Ishikawa (cell line): ENCODE data around the gene ZNF646.
A peak's percentile ranks its signal among the peaks of the same experiment; 100 is the strongest.

Experiments used
- CEBPB ChIP-seq: IDR thresholded peaks from 2 replicates; pipeline ENCODE4 v1.6.1; 2012
- CREB1 ChIP-seq: IDR thresholded peaks from 2 replicates; pipeline ENCODE4 v1.6.1; 2012; ENCODE audit warnings: low read depth
- EGR1 ChIP-seq: IDR thresholded peaks from 2 replicates; pipeline ENCODE4 v1.6.1; 2012
- EP300 ChIP-seq: IDR thresholded peaks from 2 replicates; pipeline ENCODE4 v1.6.1; 2012; ENCODE audit warnings: borderline replicate concordance
- FOXM1 ChIP-seq: IDR thresholded peaks from 2 replicates; pipeline ENCODE4 v1.6.1; 2012; ENCODE audit warnings: low read depth, borderline replicate concordance
- MAX ChIP-seq: IDR thresholded peaks from 2 replicates; pipeline ENCODE4 v1.6.1; 2012
- NFIC ChIP-seq: IDR thresholded peaks from 2 replicates; pipeline ENCODE4 v1.6.1; 2012
- RAD21 ChIP-seq: IDR thresholded peaks from 2 replicates; pipeline ENCODE4 v1.6.1; 2012; ENCODE audit warnings: low read depth
- REST ChIP-seq: IDR thresholded peaks from 2 replicates; pipeline ENCODE4 v1.6.1; 2012; ENCODE audit warnings: low read depth, mild to moderate bottlenecking
- TAF1 ChIP-seq: IDR thresholded peaks from 2 replicates; pipeline ENCODE4 v1.6.1; 2012; ENCODE audit warnings: low read depth, mild to moderate bottlenecking
- TCF12 ChIP-seq: IDR thresholded peaks from 2 replicates; pipeline ENCODE4 v1.6.1; 2012; ENCODE audit warnings: low read depth
- TEAD4 ChIP-seq: IDR thresholded peaks from 2 replicates; pipeline ENCODE4 v1.6.1; 2012
- USF1 ChIP-seq: IDR thresholded peaks from 2 replicates; pipeline ENCODE4 v1.6.1; 2012
- YY1 ChIP-seq: IDR thresholded peaks from 2 replicates; pipeline ENCODE4 v1.6.1; 2012; ENCODE audit warnings: low read depth
- ZBTB7A ChIP-seq: IDR thresholded peaks from 2 replicates; pipeline ENCODE4 v1.6.1; 2012; ENCODE audit warnings: low read depth

ZNF646 gene

GRCh38 chr16:31108035-31108793, 34.0 kb downstream of the ZNF646 start, which contains the start of gene BCKDK:
BCKDK (plus strand) TSS chr16:31108386; CDS start chr16:31109224, 838 bp downstream.
- TF ChIP-seq RAD21 (no peak), YY1 (peak; percentile 68; the same call in 1 of the 2 replicates), EP300 (no peak), FOXM1 (no peak), EGR1 (peak; percentile 99), REST (no peak), TEAD4 (no peak), CREB1 (peak; percentile 86), USF1 (no peak), TCF12 (no peak), ZBTB7A (peak; percentile 93), NFIC (0 out of 2 replicates have a peak, but pooled peaks have one; percentile 18), MAX (peak; percentile 49), TAF1 (peak; percentile 63), CEBPB (no peak)

- TF ChIP-seq TCF12 (no peak), ZBTB7A (peak; percentile 11)
Observed at GRCh38 chr16:31108794-31109558, 34.8 kb downstream of the ZNF646 start.

GRCh38 chr16:31109622-31110021, 35.4 kb downstream of the ZNF646 start:
- no peak for TF ChIP-seq TCF12
- no peak for TF ChIP-seq TAF1
- no peak for TF ChIP-seq MAX
- TF ChIP-seq CREB1: no peak
- TF ChIP-seq YY1: no peak
- TF ChIP-seq CEBPB: no peak
- TF ChIP-seq USF1: no peak
- no peak for TF ChIP-seq EGR1
- no peak for TF ChIP-seq EP300
- no peak for TF ChIP-seq RAD21
- no peak for TF ChIP-seq TEAD4
- no peak for TF ChIP-seq REST
- TF ChIP-seq FOXM1: no peak

- TF ChIP-seq REST: no peak
- TF ChIP-seq TCF12: no peak
- TF ChIP-seq CEBPB: no peak
- TF ChIP-seq YY1: no peak
- no peak for TF ChIP-seq TAF1
- no peak for TF ChIP-seq EGR1
- no peak for TF ChIP-seq ZBTB7A
- no peak for TF ChIP-seq CREB1
- no peak for TF ChIP-seq TEAD4
- TF ChIP-seq NFIC: no peak
- no peak for TF ChIP-seq USF1
- no peak for TF ChIP-seq EP300
- no peak for TF ChIP-seq MAX
- no peak for TF ChIP-seq RAD21
- TF ChIP-seq FOXM1: no peak
Observed at GRCh38 chr16:31110106-31111034, 36.1 kb downstream of the ZNF646 start.
